ENCODE results near the gene CHRDL1.
"Not testable (repeated sequence)": the region's sequence is repeated elsewhere in the genome, so short reads cannot be mapped to it uniquely, and the experiment has no call there.

Gene CHRDL1

GRCh38 chrX:110795645-110796406, at the start of gene CHRDL1:
Gene CHRDL1, minus strand, starts transcription at chrX:110795817. Its CDS starts 3,636 bp downstream, at chrX:110792181.
- no peak for DNase-seq

GRCh38 chrX:110836982-110837381, 41.4 kb upstream of the CHRDL1 start:
- DNase-seq = no peak

DNA sequence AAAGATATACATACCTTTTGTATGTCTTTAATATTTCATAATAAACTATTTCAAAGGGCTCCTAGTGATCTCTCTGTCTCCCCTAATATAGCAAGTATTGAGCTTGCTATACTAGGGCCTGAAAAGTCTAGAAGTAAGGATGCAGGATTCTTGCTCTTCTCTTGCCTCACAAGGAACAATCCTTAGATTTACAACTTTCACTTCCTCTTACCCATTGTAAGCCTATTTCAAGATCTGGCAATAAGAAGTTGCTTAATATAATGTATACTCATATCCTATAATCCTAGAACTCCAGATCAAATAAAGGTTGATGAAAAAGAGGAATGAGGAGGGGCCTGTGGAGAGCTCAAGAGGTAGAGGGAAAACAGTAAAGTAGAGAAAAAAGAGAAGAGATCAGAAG, 40.8 kb upstream of the CHRDL1 start:
- no peak for DNase-seq

DNA sequence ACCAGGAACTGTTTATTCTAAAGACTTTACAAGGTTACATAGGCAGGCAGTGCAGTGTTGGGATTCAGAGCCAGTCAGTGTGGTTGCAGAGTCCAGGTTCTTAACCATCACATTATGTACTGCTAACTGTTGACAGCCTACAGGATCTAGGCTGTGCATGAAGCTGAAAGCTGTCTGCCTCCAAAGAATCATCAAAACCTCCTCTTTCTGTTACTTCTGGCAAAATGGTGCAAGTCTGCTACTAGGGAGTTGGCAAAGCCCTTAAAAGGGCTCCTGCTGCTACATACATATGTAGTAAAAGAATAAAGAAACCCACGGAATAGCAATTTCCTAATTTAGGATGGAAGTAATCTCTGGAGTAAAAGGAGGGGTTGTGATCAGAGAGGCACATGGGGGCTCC, 40.4 kb upstream of the CHRDL1 start:
- DNase-seq = no peak

DNA sequence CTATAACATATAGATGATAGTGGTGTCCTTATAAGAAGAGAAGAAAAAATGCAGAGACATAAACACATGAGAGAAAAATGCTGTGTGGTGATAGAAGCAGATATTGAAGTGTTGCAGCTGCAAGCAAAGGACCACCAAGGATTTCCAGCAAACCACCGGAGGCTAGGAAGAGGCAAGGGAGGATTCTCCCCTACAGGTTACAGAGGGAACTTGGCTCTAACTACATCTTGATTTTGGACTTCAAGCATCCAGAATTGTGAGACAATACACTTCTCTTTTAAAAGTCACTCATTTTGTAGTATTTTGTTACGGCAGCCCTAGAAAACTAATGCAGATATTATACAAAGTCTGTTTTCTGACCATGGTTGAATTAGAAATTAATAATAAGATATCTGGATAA, 30.4 kb upstream of the CHRDL1 start:
- DNase-seq = no peak

GRCh38 chrX:110816543-110816942, 20.9 kb upstream of the CHRDL1 start:
- DNase-seq = not testable (repeated sequence)

DNA sequence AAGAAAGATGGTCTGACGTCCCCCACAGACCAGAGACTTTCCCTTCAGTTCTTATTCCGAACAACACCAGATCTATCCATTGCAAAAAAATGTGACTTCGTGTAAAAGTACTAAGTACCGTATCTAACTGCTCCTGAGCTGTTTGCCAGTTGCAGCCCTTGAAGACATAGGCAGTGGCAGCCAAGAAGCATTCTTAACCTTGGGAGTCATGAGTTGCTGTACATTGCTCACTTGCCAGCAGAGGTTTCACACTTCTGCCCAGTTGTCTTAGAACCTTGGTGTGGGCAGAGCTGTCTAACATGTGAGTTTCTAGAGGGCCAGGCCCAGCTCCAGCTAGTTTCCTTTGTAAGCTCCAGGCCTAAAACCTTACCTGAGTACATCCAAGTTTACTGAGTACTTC, 10.5 kb upstream of the CHRDL1 start:
- no peak for DNase-seq

GRCh38 chrX:110805303-110805702, 9.7 kb upstream of the CHRDL1 start:
- DNase-seq = no peak

- DNase-seq = no peak
Observed at GRCh38 chrX:110804446-110804845, 8.8 kb upstream of the CHRDL1 start.

DNA sequence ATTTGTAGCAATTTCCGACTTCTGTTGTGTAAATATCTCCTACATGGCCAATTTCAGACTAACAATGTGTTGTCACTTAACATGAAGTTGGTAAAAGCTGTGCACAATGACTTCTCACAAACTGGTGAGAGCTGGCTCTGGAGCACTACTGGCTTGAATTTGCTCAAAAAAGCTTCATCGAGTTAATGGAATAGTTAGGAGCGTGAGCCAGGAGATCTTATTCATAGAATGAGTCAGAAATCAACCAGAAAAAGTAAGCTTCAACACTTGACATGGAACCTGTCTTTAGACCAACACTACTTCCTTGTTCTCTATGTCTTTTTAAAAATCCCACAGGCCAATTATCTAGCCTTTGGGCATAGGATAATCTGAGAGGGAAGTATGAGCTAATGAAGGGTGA, 7.9 kb upstream of the CHRDL1 start:
- no peak for DNase-seq

- no peak for DNase-seq
Observed at GRCh38 chrX:110796407-110796697, 735 bp upstream of the CHRDL1 start.

- DNase-seq = no peak
Observed at GRCh38 chrX:110794601-110795000, 1.0 kb downstream of the CHRDL1 start.

- DNase-seq = no peak
Observed at GRCh38 chrX:110791071-110791470, 4.5 kb downstream of the CHRDL1 start.

GRCh38 chrX:110786486-110786885, 9.1 kb downstream of the CHRDL1 start:
- DNase-seq = no peak

DNA sequence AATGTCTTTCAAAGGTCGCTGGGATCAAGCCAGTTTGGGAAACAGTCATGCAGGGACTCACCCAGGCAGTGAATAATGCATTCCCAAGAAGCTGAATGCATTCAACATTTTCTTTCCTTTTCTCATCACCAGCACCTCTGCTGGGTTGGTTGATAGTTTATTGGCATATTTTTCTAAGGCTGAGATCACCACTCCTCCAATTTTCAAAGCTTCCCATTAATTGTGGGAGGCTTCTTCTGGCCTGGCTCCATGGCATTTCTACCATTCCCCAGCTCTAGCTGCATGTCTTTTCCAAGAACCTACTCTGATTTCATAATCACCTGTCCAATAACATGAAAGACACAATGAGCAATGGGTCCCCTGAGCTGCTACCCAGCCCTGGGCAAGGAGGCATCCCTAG, 35.8 kb downstream of the CHRDL1 start:
- DNase-seq = no peak

- DNase-seq = no peak
Observed at GRCh38 chrX:110758781-110759422, 36.7 kb downstream of the CHRDL1 start.

GRCh38 chrX:110755611-110756010, 40.0 kb downstream of the CHRDL1 start:
- DNase-seq = no peak

DNA sequence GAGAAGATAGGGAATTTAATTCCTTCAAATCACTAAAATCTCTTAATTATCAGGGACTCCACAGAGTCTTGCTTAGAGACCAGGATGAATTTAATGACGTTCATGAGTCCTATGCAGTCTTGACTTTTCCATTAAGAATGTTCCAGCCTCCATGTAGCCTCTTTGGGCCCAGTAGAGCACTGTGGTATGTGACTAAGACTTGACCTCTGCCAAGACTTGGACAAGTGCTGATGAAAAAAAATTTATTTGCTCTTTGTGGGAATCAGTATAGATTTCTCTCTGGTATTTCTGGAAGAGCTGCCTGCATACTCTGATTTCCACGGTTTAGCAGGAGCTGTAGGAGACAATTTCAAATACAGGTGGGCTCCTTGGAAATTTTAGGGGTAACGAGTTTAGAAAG, 40.6 kb downstream of the CHRDL1 start:
- DNase-seq = no peak

DNA sequence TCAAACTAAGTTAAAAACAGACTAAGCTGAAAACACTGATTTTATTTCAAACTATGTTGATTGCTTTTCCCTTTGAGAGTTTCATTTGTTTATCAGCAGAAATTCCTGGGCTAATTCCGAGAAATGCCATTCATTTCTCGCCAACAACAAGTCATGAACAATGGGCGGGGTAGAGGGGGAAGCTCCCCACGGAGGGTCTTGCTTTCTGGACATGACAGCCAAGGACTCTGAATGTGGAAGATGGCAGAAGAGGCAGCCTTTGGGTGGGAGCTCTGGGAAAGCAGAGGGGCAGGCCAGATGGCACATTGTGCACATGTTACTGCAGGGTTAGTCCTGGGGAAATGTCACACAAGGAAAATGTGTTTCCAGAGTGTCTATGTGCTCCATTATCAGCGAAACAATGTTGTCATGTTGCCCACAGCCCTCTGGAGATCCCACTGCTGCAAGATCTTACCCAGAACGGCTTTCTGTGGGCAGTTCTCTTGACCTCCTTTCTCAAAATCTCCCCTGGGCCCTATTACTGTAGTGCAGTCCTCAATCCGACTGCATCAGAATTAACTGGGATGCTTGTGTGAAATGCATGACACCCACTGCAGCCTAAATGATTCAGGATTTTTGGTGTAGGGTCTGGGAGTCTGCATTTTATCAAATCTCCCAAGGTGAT, 45.0 kb downstream of the CHRDL1 start:
- DNase-seq = no peak

- no peak for DNase-seq
Observed at GRCh38 chrX:110748256-110748806, 47.3 kb downstream of the CHRDL1 start.

DNA sequence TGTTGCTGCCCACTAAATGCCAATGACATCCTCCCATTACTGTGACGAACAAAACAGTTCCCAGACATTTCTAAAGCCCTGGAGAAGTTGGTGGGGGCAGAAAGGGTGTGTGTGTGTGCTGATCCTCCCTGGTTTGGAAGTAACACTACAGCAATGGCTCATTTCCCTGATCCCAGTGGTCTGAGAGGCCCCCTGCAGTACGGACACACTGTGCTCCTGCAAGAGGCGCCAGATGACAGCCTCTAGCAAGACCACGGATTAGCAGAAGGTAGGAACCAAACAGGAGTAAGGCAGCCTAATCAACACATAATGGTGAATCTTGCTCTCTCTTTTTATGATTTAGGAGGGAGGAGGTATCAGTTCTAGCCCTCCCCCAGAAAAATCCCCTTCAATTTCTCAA, 49.6 kb downstream of the CHRDL1 start:
- DNase-seq = no peak

GRCh38 chrX:110745288-110745687, 50.3 kb downstream of the CHRDL1 start:
- DNase-seq = no peak

DNA sequence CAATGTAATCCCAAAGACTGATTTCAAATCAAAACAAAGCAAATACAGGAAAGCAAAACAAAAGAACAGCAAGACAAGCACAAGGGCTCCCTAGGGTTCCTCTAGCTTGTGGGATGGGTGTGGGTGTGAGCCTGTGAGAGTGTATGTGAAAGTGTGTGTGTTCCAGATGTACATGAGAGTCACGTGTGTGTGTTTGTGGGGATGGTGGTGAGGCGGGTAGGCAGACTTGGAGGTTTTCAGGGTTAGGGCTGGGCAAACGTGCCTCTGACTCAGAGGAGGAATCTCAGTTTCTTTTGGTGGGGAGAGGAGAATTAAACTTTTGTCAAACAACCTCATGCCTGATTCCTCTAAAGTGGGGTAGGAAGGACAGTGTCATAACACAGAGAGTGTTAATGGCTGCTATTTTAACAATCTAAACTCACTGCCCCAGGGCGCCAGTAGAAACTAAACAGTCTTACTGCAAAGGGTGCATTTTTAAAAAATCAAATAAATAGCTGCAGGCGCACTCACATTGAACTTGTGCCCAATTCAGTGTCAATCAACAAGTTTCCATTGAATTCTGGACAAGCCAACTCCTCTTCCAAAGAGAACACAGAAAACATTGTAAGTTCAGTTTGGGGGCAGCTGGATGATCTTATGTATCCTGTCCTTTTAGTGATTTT, 51.8 kb downstream of the CHRDL1 start:
- no peak for DNase-seq
